Natural killer cell (primary cell): ENCODE measurements around the gene GYPB. TPM values are rescaled to one million over a fixed set of nuclear protein-coding genes. Genes with fewer than 3 reads are reported as not detected.
"Not testable (repeated sequence)": the region's sequence is repeated elsewhere in the genome, so short reads cannot be mapped to it uniquely, and the experiment has no call there.

ENCODE experiments used
- ATAC-seq, 3 donors: fragments of 150-1000 bp in 2 of 3; fragments of 200-7000 bp in 1 of 3; cut with Tn5 transposase; 1 replicate in 1 of 3; 2 replicates in 2 of 3; pipeline ENCODE4 v1.10.0; 2021; ENCODE audit warnings: mild to moderate bottlenecking in 2 of 3, moderate library complexity in 2 of 3
- DNase-seq, 2 donors: peaks; one replicate each; pipeline versions ENCODE4 v3.0.0 to v3.0.0-alpha.2; 2013 to 2021; ENCODE audit warnings: mixed read lengths in 1 of 2
- H3K27ac ChIP-seq: one replicate; pipeline ENCODE4 v1.5.1; 2013; ENCODE audit warnings: mild to moderate bottlenecking, low read length
- H3K27me3 ChIP-seq: one replicate; pipeline ENCODE4 v1.6.1; 2013; ENCODE audit warnings: low read length; ENCODE audit not compliant: control insufficient read depth, insufficient read depth
- H3K36me3 ChIP-seq: one replicate; pipeline ENCODE4 v1.6.1; 2013; ENCODE audit warnings: low read length; ENCODE audit not compliant: control insufficient read depth, insufficient read depth
- H3K4me1 ChIP-seq: one replicate; pipeline ENCODE4 v1.6.1; 2013; ENCODE audit warnings: low read length; ENCODE audit not compliant: control insufficient read depth, insufficient read depth
- H3K4me3 ChIP-seq: one replicate; pipeline ENCODE4 v1.5.1; 2013; ENCODE audit warnings: low read length
- H3K9me3 ChIP-seq: one replicate; pipeline ENCODE4 v1.6.1; 2013; ENCODE audit warnings: low read length; ENCODE audit not compliant: control insufficient read depth, insufficient read depth
- H3K27ac Mint-ChIP-seq, 2 donors: one replicate each; pipeline ENCODE4 v1.8.0; 2022; ENCODE audit warnings: mild to moderate bottlenecking in 2 of 2, mixed read lengths in 2 of 2, moderate library complexity in 1 of 2
- H3K27me3 Mint-ChIP-seq, 2 donors: one replicate each; pipeline ENCODE4 v1.8.0; 2022; ENCODE audit warnings: low read depth in 2 of 2, mixed read lengths in 2 of 2
- H3K36me3 Mint-ChIP-seq: one replicate; pipeline ENCODE4 v1.8.0; 2022; ENCODE audit warnings: mixed read lengths
- H3K4me1 Mint-ChIP-seq, 2 donors: one replicate each; pipeline ENCODE4 v1.8.0; 2022; ENCODE audit warnings: mixed read lengths in 2 of 2
- H3K4me3 Mint-ChIP-seq: one replicate; pipeline ENCODE4 v1.8.0; 2022; ENCODE audit warnings: mild to moderate bottlenecking, moderate library complexity, mixed read lengths
- H3K9me3 Mint-ChIP-seq, 2 donors: one replicate each; pipeline ENCODE4 v1.8.0; 2022; ENCODE audit warnings: mixed read lengths in 2 of 2
- WGBS: methylation state at CpG from one replicate; pipeline ENCODE4 v1.1.7; 2013; ENCODE audit warnings: missing lambda C conversion rate; ENCODE audit not compliant: insufficient coverage; 5-methylcytosine and 5-hydroxymethylcytosine counted together
- intact Hi-C: fragments of 100-400 bp; cut with micrococcal nuclease; formaldehyde crosslinking; loops from one replicate; pipeline ENCODE4 v1.14.2; 2022
- total RNA-seq, 4 donors: library from RNA; stranded (reverse); fragments of 120-200 nt in 1 of 4; gene quantifications; one replicate each; pipeline versions ENCODE4 v1.2.3 to v1.2.4, GENCODE V29; 2013 to 2022

Gene GYPB
- total RNA-seq, 3 donors from 2014 or later (not counting 1 experiment from before 2014, with no cell fraction given) = not detected

GRCh38 chr4:143950967-143951366 is 68.2 kb downstream of the GYPB start:
- H3K4me3 Mint-ChIP-seq, H3K27ac Mint-ChIP-seq, H3K9me3 ChIP-seq, H3K27me3 ChIP-seq, intact Hi-C loops, H3K27ac ChIP-seq, H3K4me3 ChIP-seq, H3K4me1 Mint-ChIP-seq, ATAC-seq, H3K9me3 Mint-ChIP-seq, H3K36me3 ChIP-seq, H3K4me1 ChIP-seq, DNase-seq, H3K27me3 Mint-ChIP-seq: not testable (repeated sequence)
- WGBS = 90% methylated on average over 4 of the region's 4 CpGs
- H3K36me3 Mint-ChIP-seq = peaks cover 11% of the 10 kb centered on the region

- H3K27ac ChIP-seq, H3K4me3 ChIP-seq, H3K4me3 Mint-ChIP-seq, H3K4me1 Mint-ChIP-seq, DNase-seq, intact Hi-C loops, H3K27me3 Mint-ChIP-seq, H3K36me3 ChIP-seq, ATAC-seq, H3K27ac Mint-ChIP-seq, H3K27me3 ChIP-seq, H3K4me1 ChIP-seq, H3K9me3 Mint-ChIP-seq, H3K9me3 ChIP-seq: not testable (repeated sequence)
- H3K36me3 Mint-ChIP-seq = peaks cover 11% of the 10 kb centered on the region
- 0% methylated on average over 1 of the region's 1 CpG for WGBS
These were observed 69.0 kb downstream of the GYPB start for GRCh38 chr4:143950185-143950584.

GRCh38 chr4:143947493-143947892 is 71.7 kb downstream of the GYPB start:
- H3K27me3 Mint-ChIP-seq, intact Hi-C loops, DNase-seq, H3K27ac Mint-ChIP-seq, ATAC-seq, H3K9me3 ChIP-seq, H3K27me3 ChIP-seq, H3K4me3 Mint-ChIP-seq, H3K36me3 ChIP-seq, H3K27ac ChIP-seq, H3K4me1 ChIP-seq, H3K4me3 ChIP-seq, H3K4me1 Mint-ChIP-seq, H3K9me3 Mint-ChIP-seq: not testable (repeated sequence)
- H3K36me3 Mint-ChIP-seq = peaks cover 11% of the 10 kb centered on the region
- 57% methylated on average over 1 of the region's 1 CpG for WGBS

Other genes with a start within 250 kb of the GYPB start
- 1 to 10 TPM in 2 of 3 donors, under 1 TPM in 1; 0.31 to 1.3 (median 1.2) TPM for gene GYPE, start 113.8 kb downstream of the GYPB start, total RNA-seq
- gene GYPA, start 121.3 kb upstream of the GYPB start, total RNA-seq = not detected